Measurements from ENCODE around the gene ZBTB20.
A peak's percentile ranks its signal among the peaks of the same experiment; 100 is the strongest.

Gene ZBTB20

DNA sequence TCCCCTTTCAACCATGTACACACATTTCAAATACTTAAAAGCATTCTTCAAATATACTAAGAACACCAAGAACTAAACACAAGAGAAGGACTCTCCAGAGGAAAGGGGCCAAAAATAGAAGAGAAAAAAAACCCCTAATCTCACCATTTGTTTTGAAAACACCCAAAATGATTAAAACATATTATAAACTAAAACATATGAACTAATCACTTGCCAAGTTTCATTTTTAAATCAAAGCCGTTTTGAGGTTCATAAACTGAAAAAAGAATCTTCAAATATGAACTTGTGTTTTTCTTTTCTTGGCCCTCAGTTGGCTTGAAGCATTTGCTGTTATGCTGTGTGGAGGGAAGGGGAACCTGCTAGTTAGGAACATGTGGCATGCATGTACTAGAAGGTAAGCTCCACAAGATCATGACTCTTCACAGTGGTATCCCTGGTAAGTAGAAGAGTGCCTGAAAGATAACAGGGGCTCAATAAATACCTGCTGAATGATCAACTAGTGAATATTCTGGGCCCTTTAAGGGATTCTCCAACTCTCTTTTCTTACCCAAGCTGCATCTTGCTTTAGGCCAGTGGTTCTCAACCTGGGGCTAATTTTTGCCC, 628.8 kb downstream of the ZBTB20 start:
- Mint-ChIP-seq H3K4me1 (no peaks in the 10 kb centered on the region), H3K27ac (no peak overlapping the region), H3K4me3 (no peak overlapping the region), H3K36me3 (no peaks in the 10 kb centered on the region), H3K9me3 (no peaks in the 10 kb centered on the region)
- DNase-seq (ENCODE audit: low spot score in 2 of 2): no peak
- no peak for ATAC-seq

DNA sequence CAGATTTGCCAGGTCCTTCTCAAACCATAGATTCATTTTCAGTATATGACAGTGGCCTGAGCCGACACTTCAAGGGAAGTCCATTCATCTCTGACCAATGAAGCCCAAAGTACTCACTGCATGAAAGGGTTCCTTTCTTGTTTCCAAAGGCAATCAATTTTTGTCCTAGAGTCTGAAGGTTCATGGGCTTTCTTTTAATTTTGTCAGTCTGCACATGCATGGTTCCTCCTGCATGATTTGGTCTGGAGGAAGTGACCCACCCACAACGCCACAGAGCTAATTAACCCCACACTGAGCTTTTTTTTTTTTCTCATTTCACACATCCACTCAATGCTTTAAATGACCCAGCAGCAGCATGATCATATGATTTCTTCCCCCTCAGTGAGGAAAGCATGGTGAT, 636.9 kb downstream of the ZBTB20 start:
- H3K27ac Mint-ChIP-seq: no peak overlapping the region
- DNase-seq (ENCODE audit: low spot score in 2 of 2) (no peak), ATAC-seq (no peak)
- no peaks in the 10 kb centered on the region for H3K9me3 Mint-ChIP-seq
- H3K4me1 Mint-ChIP-seq: no peaks in the 10 kb centered on the region
- no peaks in the 10 kb centered on the region for H3K36me3 Mint-ChIP-seq
- no peak overlapping the region for H3K4me3 Mint-ChIP-seq

DNA sequence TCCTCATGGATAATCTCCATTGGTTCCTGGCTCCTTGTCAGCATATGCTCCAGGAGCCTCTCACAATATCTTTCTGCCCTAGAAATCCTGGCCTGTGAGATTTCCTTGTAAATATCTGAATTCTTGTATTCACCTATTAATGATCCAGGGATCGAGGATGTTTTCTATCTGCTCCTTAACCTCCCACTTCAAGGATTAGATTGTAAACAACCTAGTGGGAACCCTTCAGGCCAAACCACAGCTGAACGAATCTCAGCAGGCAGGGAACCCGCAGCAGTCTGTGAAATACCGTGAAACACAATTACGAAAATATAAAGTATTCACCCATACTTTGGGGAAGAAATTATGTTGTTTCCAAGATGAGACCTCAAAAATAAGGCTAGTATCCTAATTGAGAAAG, 637.3 kb downstream of the ZBTB20 start:
- DNase-seq (ENCODE audit: low spot score in 2 of 2): no peak
- no peak for ATAC-seq
- Mint-ChIP-seq H3K27ac (no peak overlapping the region), H3K36me3 (no peaks in the 10 kb centered on the region), H3K4me1 (no peaks in the 10 kb centered on the region), H3K9me3 (no peaks in the 10 kb centered on the region), H3K4me3 (no peak overlapping the region)

- Mint-ChIP-seq H3K27ac (no peak overlapping the region), H3K36me3 (no peaks in the 10 kb centered on the region), H3K9me3 (no peaks in the 10 kb centered on the region), H3K4me1 (no peaks in the 10 kb centered on the region), H3K4me3 (no peak overlapping the region)
- DNase-seq (ENCODE audit: low spot score in 2 of 2) (no peak), ATAC-seq (no peak)
These were observed 638.1 kb downstream of the ZBTB20 start for GRCh38 chr3:114508976-114509375.

DNA sequence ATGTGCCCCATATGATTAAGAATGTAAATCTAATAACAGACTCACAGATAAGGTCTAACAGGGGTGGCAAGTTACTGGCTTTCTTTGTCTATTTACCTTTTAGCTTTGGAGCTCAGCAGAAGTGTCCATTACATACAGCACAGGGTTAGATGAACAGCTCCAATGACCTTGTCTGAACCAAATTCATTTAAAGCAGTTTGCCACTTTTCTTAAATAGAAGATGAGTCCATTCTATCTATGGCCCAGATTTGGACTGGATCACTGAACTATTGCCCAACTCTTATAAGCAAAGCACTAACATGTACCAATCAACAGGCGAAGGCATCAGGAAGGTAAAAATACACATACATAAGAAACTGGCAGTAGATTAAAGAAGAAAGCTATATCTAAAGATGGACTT, 638.9 kb downstream of the ZBTB20 start:
- Mint-ChIP-seq H3K27ac (no peak overlapping the region), H3K4me3 (no peak overlapping the region), H3K4me1 (no peaks in the 10 kb centered on the region), H3K36me3 (no peaks in the 10 kb centered on the region), H3K9me3 (no peaks in the 10 kb centered on the region)
- DNase-seq (ENCODE audit: low spot score in 2 of 2) (no peak), ATAC-seq (no peak)

DNA sequence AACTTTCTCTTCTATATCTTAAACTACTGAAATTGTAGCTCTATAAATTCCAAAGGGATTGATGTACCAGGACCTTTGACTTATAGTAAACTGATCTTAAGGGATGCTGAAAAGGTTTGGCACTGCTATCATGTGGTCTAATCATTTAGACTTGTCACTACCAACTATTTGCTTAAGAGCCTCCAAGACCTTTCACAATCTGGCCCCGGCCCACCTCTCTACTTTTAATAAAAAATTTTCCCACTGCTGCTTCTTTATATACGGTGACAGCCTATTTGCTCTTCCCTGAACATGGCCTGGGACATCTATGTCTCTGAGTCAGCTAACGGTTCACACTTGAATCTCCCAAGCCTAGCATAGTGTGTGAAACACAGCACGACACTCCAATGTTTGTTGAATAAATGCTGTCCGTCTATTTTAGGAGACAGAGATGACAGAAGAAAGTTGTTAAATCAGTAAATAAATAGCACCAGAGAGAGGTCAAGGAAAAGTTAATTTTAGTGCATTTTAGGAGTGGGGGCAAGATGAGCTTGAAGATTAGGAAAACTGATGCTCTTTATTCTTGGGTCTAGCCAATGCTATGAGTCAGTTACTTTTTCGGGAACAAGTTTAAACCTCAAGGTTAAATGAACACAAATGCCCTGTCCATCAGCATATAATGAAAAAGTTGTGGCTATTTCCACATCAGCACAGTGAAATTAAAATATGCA, 640.3 kb downstream of the ZBTB20 start:
- H3K9me3 Mint-ChIP-seq: no peaks in the 10 kb centered on the region
- no peak for DNase-seq (ENCODE audit: low spot score in 2 of 2)
- no peak overlapping the region for H3K4me3 Mint-ChIP-seq
- ATAC-seq: no peak
- no peaks in the 10 kb centered on the region for H3K36me3 Mint-ChIP-seq
- H3K27ac Mint-ChIP-seq: no peak overlapping the region
- peaks cover 6% of the 10 kb centered on the region for H3K4me1 Mint-ChIP-seq

DNA sequence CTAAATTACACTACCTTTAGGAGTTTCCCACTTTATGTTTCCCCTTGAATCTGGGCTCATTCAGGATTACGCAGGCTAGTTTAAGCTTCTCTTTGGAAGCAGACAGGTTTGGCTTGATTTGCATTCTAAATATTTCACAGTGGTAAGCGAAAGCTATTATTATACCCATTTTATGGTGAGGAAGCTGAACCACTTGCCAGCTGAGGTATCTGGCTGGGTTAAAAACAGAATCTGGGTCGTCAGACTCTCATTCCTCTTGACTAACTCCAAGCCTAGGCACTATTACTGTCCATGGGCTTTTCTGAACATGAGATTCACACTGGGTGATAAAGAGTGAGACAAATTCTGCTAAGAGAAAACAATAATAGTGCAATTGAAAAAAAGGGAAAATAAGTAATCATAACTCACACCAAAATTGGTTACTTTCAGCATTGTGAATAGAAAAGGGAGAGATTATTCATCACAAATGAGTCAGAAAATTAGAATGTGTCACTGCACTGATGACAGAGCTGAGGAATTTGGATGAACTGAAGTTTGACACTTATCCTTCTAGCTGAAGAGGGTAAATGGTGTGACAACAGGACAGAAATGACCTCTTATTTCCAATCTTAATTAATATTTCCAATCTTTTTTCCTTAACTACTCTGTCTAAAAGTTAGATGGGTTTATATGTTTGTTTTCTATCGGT, 642.0 kb downstream of the ZBTB20 start:
- H3K9me3 Mint-ChIP-seq: no peaks in the 10 kb centered on the region
- no peak overlapping the region for H3K27ac Mint-ChIP-seq
- H3K36me3 Mint-ChIP-seq: no peaks in the 10 kb centered on the region
- ATAC-seq: peak; percentile 96
- DNase-seq (ENCODE audit: low spot score in 2 of 2): no peak
- peaks cover 10% of the 10 kb centered on the region for H3K4me1 Mint-ChIP-seq
- H3K4me3 Mint-ChIP-seq: no peak overlapping the region

DNA sequence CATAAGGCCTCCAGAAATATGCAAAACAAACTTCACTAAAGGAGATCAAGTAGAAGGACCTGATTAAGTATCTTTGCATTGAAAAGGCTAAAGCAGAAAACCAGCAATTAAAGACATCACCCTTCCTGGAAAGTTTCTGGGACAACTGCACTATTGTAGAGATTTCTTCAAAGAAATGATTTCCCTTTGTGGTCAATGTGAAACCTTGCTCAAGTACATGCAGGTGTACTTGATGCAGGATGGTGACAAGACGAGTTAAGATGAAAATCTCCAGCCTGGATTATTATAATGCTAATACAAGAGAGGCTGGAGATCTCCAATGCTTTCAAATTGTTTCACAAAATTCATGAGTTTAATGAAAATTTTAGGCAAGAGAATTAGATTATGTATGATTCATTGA, 644.9 kb downstream of the ZBTB20 start:
- H3K36me3 Mint-ChIP-seq: no peaks in the 10 kb centered on the region
- H3K4me1 Mint-ChIP-seq: peaks cover 23% of the 10 kb centered on the region
- H3K9me3 Mint-ChIP-seq: no peaks in the 10 kb centered on the region
- no peak for ATAC-seq
- DNase-seq (ENCODE audit: low spot score in 2 of 2): no peak
- H3K27ac Mint-ChIP-seq: no peak overlapping the region
- H3K4me3 Mint-ChIP-seq: no peak overlapping the region

GRCh38 chr3:114499976-114500375, 647.1 kb downstream of the ZBTB20 start:
- peaks cover 23% of the 10 kb centered on the region for H3K4me1 Mint-ChIP-seq
- peak; percentile 50 for ATAC-seq
- no peak for DNase-seq (ENCODE audit: low spot score in 2 of 2)
- no peaks in the 10 kb centered on the region for H3K36me3 Mint-ChIP-seq
- H3K4me3 Mint-ChIP-seq: no peak overlapping the region
- no peaks in the 10 kb centered on the region for H3K9me3 Mint-ChIP-seq
- H3K27ac Mint-ChIP-seq: no peak overlapping the region

- Mint-ChIP-seq H3K27ac (no peak overlapping the region), H3K36me3 (no peaks in the 10 kb centered on the region), H3K4me1 (peaks cover 32% of the 10 kb centered on the region), H3K9me3 (no peaks in the 10 kb centered on the region), H3K4me3 (no peak overlapping the region)
- no peak for DNase-seq (ENCODE audit: low spot score in 2 of 2)
- peak; percentile 50 for ATAC-seq
These were observed 648.3 kb downstream of the ZBTB20 start for GRCh38 chr3:114498539-114499370.

DNA sequence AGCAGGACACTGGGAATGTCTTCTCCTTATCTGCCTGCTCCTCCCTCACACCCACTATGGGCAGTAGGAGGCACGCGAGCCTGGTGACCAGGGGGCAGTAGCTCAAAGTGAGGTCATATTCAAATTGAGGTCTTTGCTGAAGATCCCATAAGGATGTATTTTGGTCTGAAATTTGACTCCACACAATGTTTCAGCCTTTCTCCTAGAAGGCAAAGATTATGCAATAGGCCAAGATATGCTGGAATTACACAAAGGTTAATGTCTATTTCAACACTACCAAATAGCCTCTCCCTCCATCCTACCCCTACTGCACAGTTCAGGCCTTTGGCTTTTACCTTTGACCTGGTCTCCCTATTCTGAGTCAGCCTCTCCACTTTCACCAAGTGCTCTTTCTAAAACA, 650.2 kb downstream of the ZBTB20 start:
- no peaks in the 10 kb centered on the region for H3K36me3 Mint-ChIP-seq

GRCh38 chr3:114496466-114496865, 650.6 kb downstream of the ZBTB20 start:
- Mint-ChIP-seq H3K9me3 (no peaks in the 10 kb centered on the region), H3K36me3 (no peaks in the 10 kb centered on the region), H3K4me3 (no peak overlapping the region), H3K27ac (no peak overlapping the region), H3K4me1 (peaks cover 25% of the 10 kb centered on the region)
- ATAC-seq (no peak), DNase-seq (ENCODE audit: low spot score in 2 of 2) (no peak)

More for the DNA sequence above, 650.2 kb downstream of the ZBTB20 start:
- H3K4me1 Mint-ChIP-seq: peaks cover 27% of the 10 kb centered on the region
- H3K4me3 Mint-ChIP-seq: no peak overlapping the region
- ATAC-seq (no peak), DNase-seq (ENCODE audit: low spot score in 2 of 2) (no peak)
- no peaks in the 10 kb centered on the region for H3K9me3 Mint-ChIP-seq
- no peak overlapping the region for H3K27ac Mint-ChIP-seq

- DNase-seq (ENCODE audit: low spot score in 2 of 2) (no peak), ATAC-seq (no peak)
- no peaks in the 10 kb centered on the region for H3K9me3 Mint-ChIP-seq
- peaks cover 25% of the 10 kb centered on the region for H3K4me1 Mint-ChIP-seq
- no peak overlapping the region for H3K4me3 Mint-ChIP-seq
- H3K36me3 Mint-ChIP-seq: no peaks in the 10 kb centered on the region
- no peak overlapping the region for H3K27ac Mint-ChIP-seq
These were observed 651.1 kb downstream of the ZBTB20 start for GRCh38 chr3:114496021-114496434.

- no peaks in the 10 kb centered on the region for H3K9me3 Mint-ChIP-seq
- H3K27ac Mint-ChIP-seq: no peak overlapping the region
- no peak for DNase-seq (ENCODE audit: low spot score in 2 of 2)
- no peaks in the 10 kb centered on the region for H3K36me3 Mint-ChIP-seq
- no peak for ATAC-seq
- no peak overlapping the region for H3K4me3 Mint-ChIP-seq
- H3K4me1 Mint-ChIP-seq: peaks cover 17% of the 10 kb centered on the region
These were observed 652.6 kb downstream of the ZBTB20 start for GRCh38 chr3:114494498-114494897.

DNA sequence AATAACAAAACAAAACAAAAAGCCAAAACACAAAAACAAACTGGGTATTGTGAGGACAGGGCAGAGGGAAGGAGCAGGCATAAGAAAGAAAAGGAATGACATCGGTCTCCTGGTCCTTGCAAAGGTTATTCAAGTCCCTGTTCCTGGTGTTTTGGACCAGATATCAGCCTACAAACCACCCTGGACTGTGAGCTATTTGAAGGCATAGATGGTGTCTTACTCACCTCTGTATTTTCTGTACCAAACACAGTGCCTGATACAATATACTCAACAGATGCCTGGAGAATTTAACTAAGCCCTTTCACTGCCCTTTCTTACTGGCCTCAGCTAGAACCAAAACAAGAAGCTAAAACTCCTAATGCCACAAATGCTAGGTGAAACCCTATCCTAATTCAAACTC, 656.3 kb downstream of the ZBTB20 start:
- Mint-ChIP-seq H3K4me1 (peaks cover 9% of the 10 kb centered on the region), H3K27ac (no peak overlapping the region), H3K4me3 (no peak overlapping the region), H3K36me3 (no peaks in the 10 kb centered on the region), H3K9me3 (no peaks in the 10 kb centered on the region)
- no peak for ATAC-seq
- DNase-seq (ENCODE audit: low spot score in 2 of 2): no peak
